Fibroblast of peridontal ligament (primary cell): ENCODE measurements around the gene SDF4.

Source experiments
- DNase-seq: peaks from one replicate; pipeline ENCODE4 v3.0.0-alpha.2; 2010; ENCODE audit errors: extremely low read depth

Gene SDF4

GRCh38 chr1:1228596-1229321 is 3.0 kb downstream of the SDF4 start:
- no peak for DNase-seq

GRCh38 chr1:1228187-1228586 is 3.6 kb downstream of the SDF4 start:
- no peak for DNase-seq

GRCh38 chr1:1227386-1227785 is 4.4 kb downstream of the SDF4 start:
- no peak for DNase-seq

- DNase-seq: no peak
Observed at GRCh38 chr1:1226566-1227362, 5.0 kb downstream of the SDF4 start.

GRCh38 chr1:1225913-1226312 is 5.9 kb downstream of the SDF4 start:
- DNase-seq: no peak

- DNase-seq: no peak
Observed at GRCh38 chr1:1225238-1225845, 6.5 kb downstream of the SDF4 start.

GRCh38 chr1:1223891-1224290 is 7.9 kb downstream of the SDF4 start:
- DNase-seq: no peak

GRCh38 chr1:1223321-1223720 is 8.5 kb downstream of the SDF4 start:
- DNase-seq: no peak

GRCh38 chr1:1222575-1223225 is 9.1 kb downstream of the SDF4 start:
- no peak for DNase-seq

- DNase-seq: no peak
Observed at GRCh38 chr1:1221887-1222574, 9.8 kb downstream of the SDF4 start.

- DNase-seq: no peak
Observed at GRCh38 chr1:1220197-1220596, 11.6 kb downstream of the SDF4 start.

- no peak for DNase-seq
Observed at GRCh38 chr1:1219341-1219740, 12.5 kb downstream of the SDF4 start.

GRCh38 chr1:1218524-1219200 is 13.1 kb downstream of the SDF4 start:
- DNase-seq: no peak

- no peak for DNase-seq
Observed at GRCh38 chr1:1217621-1218523, 13.9 kb downstream of the SDF4 start.

- DNase-seq: no peak
Observed at GRCh38 chr1:1216770-1217620, 14.8 kb downstream of the SDF4 start.

GRCh38 chr1:1215881-1216605 is 15.8 kb downstream of the SDF4 start:
- DNase-seq: no peak

- no peak for DNase-seq
Observed at GRCh38 chr1:1215080-1215676, 16.6 kb downstream of the SDF4 start.
